ENCODE measurements around the gene FAM221B.

The FAM221B gene

DNA sequence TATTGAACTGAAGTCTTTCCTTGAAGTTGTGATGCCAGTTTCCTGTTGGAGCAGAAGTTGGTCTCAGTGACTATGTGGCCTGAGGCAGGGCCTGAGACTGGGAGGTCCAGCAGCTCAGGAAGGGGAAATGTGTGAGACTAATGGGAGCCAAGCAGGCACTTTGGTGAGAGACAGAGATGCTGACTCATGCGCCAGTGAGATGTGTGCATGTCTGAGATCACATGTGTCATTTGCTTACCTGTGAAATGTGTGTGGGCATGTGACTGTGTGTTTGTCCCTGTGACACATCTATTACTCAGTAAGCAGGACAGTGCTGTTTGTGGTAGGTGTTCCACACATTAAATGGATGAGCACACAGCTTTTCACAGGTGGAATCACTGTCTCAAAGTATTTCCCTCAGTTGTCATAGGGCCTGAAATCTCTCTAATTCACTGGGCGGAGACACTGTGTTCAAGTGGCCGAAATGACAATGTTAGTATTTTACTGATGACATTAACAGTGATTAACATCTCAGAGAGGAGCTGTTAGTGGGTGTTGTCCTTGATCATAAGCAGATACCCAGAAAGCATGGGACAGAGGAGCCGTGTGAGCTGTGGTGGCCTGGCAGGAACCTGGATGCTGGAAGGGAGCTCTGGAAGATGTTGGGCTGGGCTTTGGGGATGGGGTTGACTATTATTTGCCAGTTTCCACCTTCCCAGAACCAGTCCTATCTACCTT, 29.7 kb downstream of the FAM221B start:
- DNase-seq (ENCODE audit: low spot score) (peak; percentile 6), ATAC-seq (ENCODE audit: low read depth) (peak; percentile 83)
- H3K4me3 ChIP-seq (ENCODE audit: severe bottlenecking), result no peak overlapping the region
- no peaks in the 10 kb centered on the region for H3K36me3 ChIP-seq (ENCODE audit: low read depth)
- H3K27ac ChIP-seq (ENCODE audit: poor library complexity, severe bottlenecking), result peak overlapping the region; percentile 47
- H3K27me3 ChIP-seq (ENCODE audit: insufficient read depth, poor library complexity, severe bottlenecking), result no peaks in the 10 kb centered on the region
- peaks cover 12% of the 10 kb centered on the region for H3K4me1 ChIP-seq (ENCODE audit: insufficient read depth, poor library complexity, severe bottlenecking)
- TF ChIP-seq, protein P1, sequence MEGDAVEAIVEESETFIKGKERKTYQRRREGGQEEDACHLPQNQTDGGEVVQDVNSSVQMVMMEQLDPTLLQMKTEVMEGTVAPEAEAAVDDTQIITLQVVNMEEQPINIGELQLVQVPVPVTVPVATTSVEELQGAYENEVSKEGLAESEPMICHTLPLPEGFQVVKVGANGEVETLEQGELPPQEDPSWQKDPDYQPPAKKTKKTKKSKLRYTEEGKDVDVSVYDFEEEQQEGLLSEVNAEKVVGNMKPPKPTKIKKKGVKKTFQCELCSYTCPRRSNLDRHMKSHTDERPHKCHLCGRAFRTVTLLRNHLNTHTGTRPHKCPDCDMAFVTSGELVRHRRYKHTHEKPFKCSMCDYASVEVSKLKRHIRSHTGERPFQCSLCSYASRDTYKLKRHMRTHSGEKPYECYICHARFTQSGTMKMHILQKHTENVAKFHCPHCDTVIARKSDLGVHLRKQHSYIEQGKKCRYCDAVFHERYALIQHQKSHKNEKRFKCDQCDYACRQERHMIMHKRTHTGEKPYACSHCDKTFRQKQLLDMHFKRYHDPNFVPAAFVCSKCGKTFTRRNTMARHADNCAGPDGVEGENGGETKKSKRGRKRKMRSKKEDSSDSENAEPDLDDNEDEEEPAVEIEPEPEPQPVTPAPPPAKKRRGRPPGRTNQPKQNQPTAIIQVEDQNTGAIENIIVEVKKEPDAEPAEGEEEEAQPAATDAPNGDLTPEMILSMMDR (IDR thresholded peaks at IDR 0.05; ENCODE audit: poor library complexity, severe bottlenecking), result no peak
- H3K9me3 ChIP-seq (ENCODE audit: severe bottlenecking), result no peaks in the 10 kb centered on the region

DNA sequence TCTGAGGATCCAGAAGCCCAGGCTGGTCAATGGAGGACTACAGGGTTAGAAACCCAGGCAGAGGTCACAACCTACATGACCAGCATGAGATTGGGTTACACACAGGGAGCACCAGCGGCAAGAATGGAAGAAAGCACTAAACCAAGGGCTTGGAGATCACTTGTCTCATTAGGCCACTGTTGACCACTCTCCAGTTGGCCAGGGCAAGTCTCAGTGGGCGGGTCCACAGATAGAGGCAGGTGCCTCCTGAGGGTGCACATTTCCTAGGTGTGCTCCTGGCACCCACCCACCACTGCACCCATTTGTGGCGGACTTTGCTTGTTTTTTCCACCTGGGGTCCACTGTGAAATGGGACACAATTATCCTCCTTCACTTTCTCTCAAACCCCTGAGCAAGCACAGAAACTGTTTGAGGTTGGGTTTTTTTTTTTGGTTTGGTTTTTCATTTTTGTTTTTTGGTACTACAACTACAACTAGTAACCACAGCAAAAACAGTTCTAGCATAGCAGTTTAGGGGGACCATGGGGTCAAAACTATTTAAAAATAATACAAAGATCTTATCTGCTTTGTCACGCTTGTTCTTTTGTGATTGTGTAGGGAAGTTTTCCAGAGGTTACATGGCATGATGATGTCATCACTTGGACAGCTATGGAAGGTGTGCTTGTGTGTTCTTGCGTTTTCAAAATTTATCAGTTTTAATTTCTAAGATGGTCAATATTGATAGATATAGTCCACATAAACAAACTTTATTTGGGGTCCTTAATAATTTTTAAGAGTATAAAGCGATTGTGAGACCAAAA, 31.0 kb downstream of the FAM221B start:
- Histone ChIP-seq H3K9me3 (ENCODE audit: severe bottlenecking) (no peaks in the 10 kb centered on the region), H3K27ac (ENCODE audit: poor library complexity, severe bottlenecking) (peak overlapping the region; percentile 47), H3K27me3 (ENCODE audit: insufficient read depth, poor library complexity, severe bottlenecking) (no peaks in the 10 kb centered on the region), H3K36me3 (ENCODE audit: low read depth) (no peaks in the 10 kb centered on the region), H3K4me1 (ENCODE audit: insufficient read depth, poor library complexity, severe bottlenecking) (peaks cover 12% of the 10 kb centered on the region), H3K4me3 (ENCODE audit: severe bottlenecking) (no peak overlapping the region)
- ATAC-seq (ENCODE audit: low read depth) (no peak), DNase-seq (ENCODE audit: low spot score) (no peak)
- TF ChIP-seq, protein P1 (IDR thresholded peaks at IDR 0.05; ENCODE audit: poor library complexity, severe bottlenecking), result no peak

DNA sequence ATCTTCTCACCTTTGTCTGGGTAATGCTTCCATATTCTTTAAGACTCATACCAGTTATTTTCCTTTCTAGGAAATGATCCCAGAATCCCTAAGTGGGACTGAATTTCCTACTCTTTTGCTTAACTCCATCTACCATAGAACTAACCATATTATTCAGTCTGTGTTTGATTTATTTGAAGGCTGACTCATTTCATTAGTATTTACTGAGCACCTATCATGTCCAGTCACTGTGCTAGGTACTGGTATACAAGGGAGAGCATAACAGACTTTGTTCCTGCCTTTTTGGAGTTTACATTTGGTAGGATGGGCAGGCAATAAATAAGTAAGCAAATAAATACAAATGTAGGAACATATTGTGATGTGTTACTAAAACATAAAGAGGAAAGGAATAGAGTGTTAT, 32.8 kb downstream of the FAM221B start:
- no peaks in the 10 kb centered on the region for H3K36me3 ChIP-seq (ENCODE audit: low read depth)
- DNase-seq (ENCODE audit: low spot score) (no peak), ATAC-seq (ENCODE audit: low read depth) (peak; percentile 71)
- H3K4me3 ChIP-seq (ENCODE audit: severe bottlenecking), result no peak overlapping the region
- H3K27ac ChIP-seq (ENCODE audit: poor library complexity, severe bottlenecking), result peak overlapping the region; percentile 29
- TF ChIP-seq, protein P1 (IDR thresholded peaks at IDR 0.05; ENCODE audit: poor library complexity, severe bottlenecking), result no peak
- H3K27me3 ChIP-seq (ENCODE audit: insufficient read depth, poor library complexity, severe bottlenecking), result no peaks in the 10 kb centered on the region
- H3K4me1 ChIP-seq (ENCODE audit: insufficient read depth, poor library complexity, severe bottlenecking), result peaks cover 12% of the 10 kb centered on the region
- H3K9me3 ChIP-seq (ENCODE audit: severe bottlenecking), result no peaks in the 10 kb centered on the region

DNA sequence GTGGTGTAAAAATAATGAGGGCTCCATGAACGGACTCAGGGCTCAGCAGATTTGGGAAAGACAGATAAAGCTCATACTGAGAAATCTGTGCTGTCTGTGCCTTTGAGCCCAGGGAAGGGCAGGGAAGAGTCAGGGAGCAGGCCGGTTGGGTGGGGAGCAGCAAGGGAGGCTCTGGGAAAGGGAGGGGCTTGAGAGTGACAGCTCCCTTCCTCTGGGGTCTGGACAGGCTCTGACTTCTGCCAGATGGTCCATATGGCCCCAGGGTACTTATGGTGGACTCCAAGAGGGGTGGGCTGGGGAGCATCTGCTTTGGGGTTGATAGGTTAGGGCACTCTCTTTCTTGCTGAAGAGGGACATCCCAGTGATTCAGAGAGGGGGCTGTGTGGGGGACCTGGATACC, 35.1 kb downstream of the FAM221B start:
- Histone ChIP-seq H3K27me3 (ENCODE audit: insufficient read depth, poor library complexity, severe bottlenecking) (no peaks in the 10 kb centered on the region), H3K36me3 (ENCODE audit: low read depth) (no peaks in the 10 kb centered on the region), H3K9me3 (ENCODE audit: severe bottlenecking) (no peaks in the 10 kb centered on the region), H3K4me3 (ENCODE audit: severe bottlenecking) (no peak overlapping the region), H3K27ac (ENCODE audit: poor library complexity, severe bottlenecking) (no peak overlapping the region), H3K4me1 (ENCODE audit: insufficient read depth, poor library complexity, severe bottlenecking) (peaks cover 8% of the 10 kb centered on the region)
- TF ChIP-seq, protein P1 (IDR thresholded peaks at IDR 0.05; ENCODE audit: poor library complexity, severe bottlenecking), result no peak
- ATAC-seq (ENCODE audit: low read depth) (no peak), DNase-seq (ENCODE audit: low spot score) (no peak)

Measured in RWPE2 (cell line).